Fibroblast of lung (primary cell): Measurements from ENCODE around the gene CORO1C. TPM values are rescaled to one million over a fixed set of nuclear protein-coding genes. Genes with fewer than 3 reads are reported as not detected.
"Not testable (repeated sequence)": the region's sequence is repeated elsewhere in the genome, so short reads cannot be mapped to it uniquely, and the experiment has no call there.

Source experiments
- DNase-seq, 2 donors: peaks; one replicate each; pipeline versions ENCODE4 v3.0.0 to v3.0.0-alpha.2; 2010; ENCODE audit warnings: low read depth in 2 of 2
- H2AFZ ChIP-seq: 2 replicates; pipeline ENCODE4 v1.5.1; 2012; ENCODE audit warnings: low read length, control low read depth, inconsistent platforms
- H3K27ac ChIP-seq: 2 replicates; pipeline ENCODE4 v1.5.1; 2011; ENCODE audit warnings: low read length, control low read depth; ENCODE audit not compliant: insufficient read depth
- H3K27me3 ChIP-seq: 2 replicates; pipeline ENCODE4 v1.5.1; 2011; ENCODE audit warnings: mild to moderate bottlenecking, low read length; ENCODE audit not compliant: control insufficient read depth, insufficient read depth
- H3K36me3 ChIP-seq: 2 replicates; pipeline ENCODE4 v1.5.1; 2011; ENCODE audit warnings: low read length; ENCODE audit not compliant: control insufficient read depth, insufficient read depth
- H3K4me1 ChIP-seq: 2 replicates; pipeline ENCODE4 v1.5.1; 2011; ENCODE audit warnings: low read length; ENCODE audit not compliant: control insufficient read depth, insufficient read depth; ENCODE audit errors: extremely low read depth
- H3K4me2 ChIP-seq: 2 replicates; pipeline ENCODE4 v1.5.1; 2011; ENCODE audit warnings: low read length, control low read depth; ENCODE audit not compliant: insufficient read depth; ENCODE audit errors: extremely low read depth
- H3K4me3 ChIP-seq, 4 experiments: fragments of 200-600 bp in 1 of 4; sonication (generic) in 1 of 4; replicated peaks in 1 of 4; 2 replicates each; pipeline ENCODE4 v1.5.1; 2011 to 2016; ENCODE audit warnings: low read length in 4 of 4, low read depth in 3 of 4, mild to moderate bottlenecking in 3 of 4, control low read depth in 2 of 4, inconsistent platforms in 1 of 4, mixed read lengths in 1 of 4; ENCODE audit not compliant: insufficient read depth in 1 of 4; ENCODE audit errors: control extremely low read depth in 1 of 4
- H3K79me2 ChIP-seq: 2 replicates; pipeline ENCODE4 v1.5.1; 2012; ENCODE audit warnings: mild to moderate bottlenecking, low read length, inconsistent platforms; ENCODE audit not compliant: control insufficient read depth, insufficient read depth
- H3K9ac ChIP-seq: 2 replicates; pipeline ENCODE4 v1.5.1; 2011; ENCODE audit warnings: mild to moderate bottlenecking, low read length, control low read depth; ENCODE audit not compliant: insufficient read depth
- H3K9me3 ChIP-seq: 2 replicates; pipeline ENCODE4 v1.5.1; 2012; ENCODE audit warnings: low read depth, low read length; ENCODE audit not compliant: control insufficient read depth, insufficient read depth
- H4K20me1 ChIP-seq: 2 replicates; pipeline ENCODE4 v1.5.1; 2011; ENCODE audit warnings: low read length; ENCODE audit not compliant: control insufficient read depth, insufficient read depth; ENCODE audit errors: extremely low read depth
- CTCF ChIP-seq, 2 donors: IDR thresholded peaks in 1 of 2; conservative IDR thresholded peaks in 1 of 2; 1 replicate in 1 of 2; 2 replicates in 1 of 2; pipeline ENCODE4 v1.5.1; 2011 to 2012; ENCODE audit warnings: low read length in 2 of 2, control low read depth in 1 of 2, inconsistent platforms in 1 of 2, low read depth in 1 of 2, mild to moderate bottlenecking in 1 of 2
- EZH2 ChIP-seq: IDR thresholded peaks from 2 replicates; pipeline ENCODE4 v1.5.1; 2012; ENCODE audit warnings: low read length, control low read depth, mild to moderate bottlenecking; ENCODE audit errors: missing control alignments
- polyA plus RNA-seq, 2 donors: library from polyadenylated mRNA; depleted of rRNA in 1 of 2; stranded (reverse) in 1 of 2; unstranded in 1 of 2; fragments of >200 nt; gene quantifications; 2 replicates each; pipeline ENCODE4 v1.2.1, GENCODE V29; 2011 to 2012; ENCODE audit warnings: missing spikeins in 1 of 2
- total RNA-seq: library from RNA; depleted of rRNA; stranded (reverse); fragments of >200 nt; gene quantifications from 2 replicates; pipeline ENCODE4 v1.2.1, GENCODE V29; 2014

Gene CORO1C
- total and polyA plus RNA-seq, 2 donors (not counting 1 experiment from before 2014, with no cell fraction given) = 288 to 542 TPM

- Histone ChIP-seq H2AFZ (no peak overlapping the region), H3K4me1 (no peaks in the 10 kb centered on the region), H3K9me3 (no peaks in the 10 kb centered on the region), H3K9ac (no peak overlapping the region), H4K20me1 (no peaks in the 10 kb centered on the region), H3K4me3 (no peak overlapping the region), H3K27ac (no peak overlapping the region), H3K27me3 (no peaks in the 10 kb centered on the region), H3K79me2 (no peaks in the 10 kb centered on the region), H3K36me3 (no peaks in the 10 kb centered on the region), H3K4me2 (no peak overlapping the region)
- no peak for TF ChIP-seq EZH2
- TF ChIP-seq CTCF (conservative IDR thresholded peaks at IDR 0.05 in 1 of 2, IDR thresholded peaks at IDR 0.05 in 1 of 2; ENCODE audit: low read depth in 1 of 2, low read length in 2 of 2) = no peak
- peak in 1 of 2 donors; percentile 96 for DNase-seq
Observed at GRCh38 chr12:108620236-108620879, 111.0 kb downstream of the CORO1C start.

GRCh38 chr12:108619369-108620160 is 111.8 kb downstream of the CORO1C start:
- H3K79me2 ChIP-seq = no peaks in the 10 kb centered on the region
- H2AFZ ChIP-seq = no peak overlapping the region
- H4K20me1 ChIP-seq = no peaks in the 10 kb centered on the region
- no peaks in the 10 kb centered on the region for H3K27me3 ChIP-seq
- H3K27ac ChIP-seq = no peak overlapping the region
- no peaks in the 10 kb centered on the region for H3K4me1 ChIP-seq
- TF ChIP-seq CTCF (conservative IDR thresholded peaks at IDR 0.05 in 1 of 2, IDR thresholded peaks at IDR 0.05 in 1 of 2; ENCODE audit: low read depth in 1 of 2, low read length in 2 of 2) (no peak), EZH2 (no peak)
- no peaks in the 10 kb centered on the region for H3K9me3 ChIP-seq
- no peak overlapping the region for H3K4me3 ChIP-seq
- no peak overlapping the region for H3K9ac ChIP-seq
- H3K36me3 ChIP-seq = no peaks in the 10 kb centered on the region
- no peak for DNase-seq
- H3K4me2 ChIP-seq = no peak overlapping the region

- not testable (repeated sequence) for H3K36me3 ChIP-seq, H3K9ac ChIP-seq, H3K9me3 ChIP-seq, H3K4me3 ChIP-seq, H3K4me2 ChIP-seq, H3K79me2 ChIP-seq, H4K20me1 ChIP-seq, DNase-seq, H3K27ac ChIP-seq, H3K4me1 ChIP-seq, H2AFZ ChIP-seq, H3K27me3 ChIP-seq
Observed at GRCh38 chr12:108618953-108619274, 112.4 kb downstream of the CORO1C start.
